GM19438 (cell line): Measurements from ENCODE around the gene LOXL1.
"Not testable (repeated sequence)": the region's sequence is repeated elsewhere in the genome, so short reads cannot be mapped to it uniquely, and the experiment has no call there.

Experiments
- ATAC-seq: cut with Tn5 transposase; IDR thresholded peaks from one replicate; pipeline ENCODE4 v1.9.1; 2021; ENCODE audit warnings: low read depth; ENCODE audit not compliant: unreplicated experiment

The LOXL1 gene

DNA sequence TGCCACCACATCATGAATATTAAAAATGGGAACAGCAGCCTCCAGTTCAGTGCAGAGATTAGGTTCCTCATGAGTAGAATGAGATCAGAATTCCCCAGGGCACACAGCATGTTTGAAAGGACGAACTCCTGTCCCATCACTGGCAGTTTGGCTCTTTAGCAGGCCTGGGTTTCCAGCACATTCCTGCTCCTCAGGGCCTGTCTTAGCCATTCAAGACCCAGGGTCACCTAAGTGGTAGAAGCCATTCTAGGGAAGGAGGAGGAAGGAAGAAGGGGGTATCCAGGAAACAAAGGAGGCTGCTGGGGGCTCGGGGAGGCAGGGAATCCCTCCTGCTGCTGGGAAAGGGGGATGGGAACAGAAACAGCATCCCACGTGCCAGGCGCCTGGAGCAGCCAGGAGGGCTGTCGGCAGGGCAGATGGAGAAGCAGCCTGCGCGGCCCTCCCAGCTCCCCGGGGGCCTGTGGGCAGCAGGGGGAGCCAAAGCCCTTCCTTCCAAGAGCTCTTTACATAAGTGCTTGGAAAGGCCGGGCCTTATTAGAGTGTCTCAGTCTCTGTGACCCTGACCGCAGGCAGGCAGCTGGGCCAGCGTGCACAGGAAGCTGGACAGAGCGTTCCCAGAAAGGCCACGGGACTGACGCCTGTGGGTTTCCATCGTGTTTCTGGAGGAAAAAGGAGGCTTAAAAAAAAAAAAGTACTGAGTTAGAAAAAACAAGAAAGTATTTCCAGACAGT is 24.7 kb downstream of the LOXL1 start:
- ATAC-seq = no peak

GRCh38 chr15:73951601-73952000 is 25.3 kb downstream of the LOXL1 start:
- ATAC-seq = no peak

GRCh38 chr15:73952171-73952912 is 26.1 kb downstream of the LOXL1 start:
- ATAC-seq = no peak

- ATAC-seq = no peak
Measured at GRCh38 chr15:73952913-73953750, 26.9 kb downstream of the LOXL1 start.

GRCh38 chr15:73954188-73955145 is 28.2 kb downstream of the LOXL1 start:
- ATAC-seq = no peak

DNA sequence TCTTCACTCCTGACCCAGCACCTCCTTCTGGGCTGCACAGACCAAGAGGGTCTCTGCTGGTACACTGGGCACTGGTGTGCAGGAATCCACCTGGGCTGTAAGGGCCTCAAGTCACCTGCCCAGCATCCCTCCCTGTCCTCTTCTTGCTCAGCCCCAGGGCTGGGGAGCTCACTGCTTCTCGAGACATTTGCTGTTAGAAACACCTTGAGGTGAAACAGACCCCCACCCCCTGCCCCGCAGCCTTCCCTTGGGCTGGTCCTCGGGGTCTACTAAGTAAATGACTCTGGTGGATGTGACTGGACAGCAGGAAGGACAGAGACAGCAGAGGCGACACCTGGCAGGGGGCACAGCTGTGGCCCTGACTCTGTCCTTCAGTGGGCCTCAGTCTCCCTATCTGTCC is 29.1 kb downstream of the LOXL1 start:
- no peak for ATAC-seq

DNA sequence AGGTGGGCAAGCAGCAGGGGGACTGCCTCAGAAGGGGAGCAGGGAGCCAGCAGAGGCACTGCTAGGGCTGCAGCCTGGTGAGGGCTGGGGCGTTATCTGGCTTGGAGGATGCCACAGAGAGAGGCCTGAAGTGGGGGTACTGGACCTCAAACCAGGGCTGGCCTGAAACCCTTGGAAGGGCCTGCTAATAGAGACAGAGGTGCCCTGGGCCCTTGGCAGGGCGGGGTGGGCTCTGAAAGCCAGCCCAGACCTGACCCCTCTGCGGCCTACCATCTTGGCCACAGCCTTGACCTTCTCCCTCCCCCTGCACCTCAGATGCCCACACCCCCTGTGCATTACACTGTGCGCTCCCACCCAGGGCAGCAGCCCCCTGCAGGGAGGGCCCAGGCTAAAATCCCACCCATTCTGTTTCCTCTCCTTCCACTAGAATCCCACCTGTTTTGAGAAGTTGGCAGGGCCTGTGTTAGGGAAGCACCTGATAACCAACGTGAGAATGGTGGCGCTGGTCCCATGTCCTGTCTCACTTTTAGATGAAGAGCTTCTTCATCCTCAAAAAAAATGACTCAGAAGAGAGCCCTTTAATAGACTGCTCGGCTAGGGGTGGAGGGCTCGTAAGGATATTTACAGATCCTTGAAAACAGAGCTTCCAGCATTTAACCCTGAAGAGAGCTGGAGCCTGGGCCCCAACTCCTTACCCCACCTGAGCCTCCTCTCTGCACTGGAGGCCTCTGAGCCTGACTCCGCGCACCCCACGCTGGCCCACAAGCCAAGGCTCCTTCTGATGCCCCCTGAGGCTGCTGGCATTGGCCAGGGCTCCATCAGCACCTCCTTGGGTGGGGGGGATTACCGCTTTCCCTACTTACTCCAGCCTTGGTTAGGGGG is 29.8 kb downstream of the LOXL1 start:
- ATAC-seq = no peak

GRCh38 chr15:73956743-73957135 is 30.5 kb downstream of the LOXL1 start:
- ATAC-seq = no peak

- ATAC-seq = no peak
Measured at GRCh38 chr15:73957276-73957675, 31.0 kb downstream of the LOXL1 start.

GRCh38 chr15:73957785-73958184 is 31.5 kb downstream of the LOXL1 start:
- ATAC-seq = no peak

GRCh38 chr15:73959012-73959581 is 32.8 kb downstream of the LOXL1 start:
- no peak for ATAC-seq

GRCh38 chr15:73959801-73960200 is 33.5 kb downstream of the LOXL1 start:
- no peak for ATAC-seq

GRCh38 chr15:73960472-73961070 is 34.3 kb downstream of the LOXL1 start:
- ATAC-seq = not testable (repeated sequence)

DNA sequence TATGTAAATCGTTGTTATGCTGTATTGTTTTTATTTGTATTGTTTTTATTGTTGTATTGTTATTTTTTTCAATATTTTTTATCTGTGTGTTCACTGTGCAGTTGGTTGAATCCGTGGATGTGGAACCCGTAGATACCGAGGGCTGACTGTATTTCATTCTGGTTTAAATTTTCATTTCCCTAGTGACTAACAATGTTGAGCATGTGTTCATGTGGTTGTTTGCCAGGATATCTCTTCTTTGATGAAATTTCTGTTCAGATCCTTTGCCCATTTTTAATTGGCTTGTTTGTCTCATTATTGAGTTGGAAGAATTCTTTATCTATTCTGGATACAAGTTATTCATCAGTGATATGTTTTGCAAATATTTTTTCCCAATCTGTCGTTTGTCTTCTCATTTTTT is 36.2 kb downstream of the LOXL1 start:
- no peak for ATAC-seq

GRCh38 chr15:73964736-73965093 is 38.5 kb downstream of the LOXL1 start:
- ATAC-seq = no peak

GRCh38 chr15:73965094-73965757 is 39.0 kb downstream of the LOXL1 start:
- ATAC-seq = no peak

- no peak for ATAC-seq
Measured at GRCh38 chr15:73965758-73966113, 39.5 kb downstream of the LOXL1 start.

GRCh38 chr15:73968461-73968860 is 42.2 kb downstream of the LOXL1 start:
- ATAC-seq = no peak
